Peyer's patch (tissue), 4 donors: Measurements from ENCODE around the gene CNOT3. TPM values are rescaled to one million over a fixed set of nuclear protein-coding genes. Genes with fewer than 3 reads are reported as not detected.

Experiments used
- DNase-seq, 3 donors: peaks; one replicate each; pipeline ENCODE4 v3.0.0-alpha.2; 2017 to 2019
- H3K27ac ChIP-seq, 4 donors: fragments of 200-600 bp; sonication (generic); one replicate each; pipeline ENCODE4 v1.5.1; 2016 to 2019
- H3K27me3 ChIP-seq, 2 donors: fragments of 200-600 bp; sonication (generic); one replicate each; pipeline ENCODE4 v1.5.1; 2019
- H3K36me3 ChIP-seq, 3 donors: fragments of 200-600 bp; sonication (generic); one replicate each; pipeline ENCODE4 v1.5.1; 2016 to 2019
- H3K4me1 ChIP-seq, 4 donors: fragments of 200-600 bp; sonication (generic); one replicate each; pipeline ENCODE4 v1.5.1; 2016 to 2019
- H3K4me3 ChIP-seq, 4 donors: fragments of 200-600 bp; sonication (generic); 1 replicate in 3 of 4; 2 replicates in 1 of 4; pipeline ENCODE4 v1.5.1; 2016 to 2019; ENCODE audit warnings: mild to moderate bottlenecking in 1 of 4
- H3K9me3 ChIP-seq, 4 donors: fragments of 200-600 bp; sonication (generic); one replicate each; pipeline ENCODE4 v1.5.1; 2016 to 2019; ENCODE audit warnings: mild to moderate bottlenecking in 1 of 4
- POLR2A ChIP-seq, 2 donors: fragments of 450-650 bp; IDR thresholded peaks; one replicate each; pipeline ENCODE4 v1.5.1; 2017; ENCODE audit warnings: antibody characterized with exemption in 2 of 2, mild to moderate bottlenecking in 2 of 2, moderate library complexity in 2 of 2
- total RNA-seq, 4 donors: library from RNA; depleted of rRNA; stranded (reverse); fragments of >200 nt; gene quantifications; one replicate each; pipeline ENCODE4 v1.1.0, GENCODE V29; 2016
- TF ChIP-seq, protein P1 (sequence below), 6 experiments: fragments of 450-650 bp in 4 of 6; fragments of 200-600 bp in 2 of 6; sonication (generic) in 1 of 6; IDR thresholded peaks; one replicate each; pipeline ENCODE4 v1.5.1; 2017 to 2019; ENCODE audit warnings: antibody characterized with exemption in 6 of 6, mild to moderate bottlenecking in 3 of 6, moderate library complexity in 1 of 6

CNOT3 gene
- total RNA-seq, 4 donors from 2014 or later: 26.1 to 99.9 (median 38.9) TPM

DNA sequence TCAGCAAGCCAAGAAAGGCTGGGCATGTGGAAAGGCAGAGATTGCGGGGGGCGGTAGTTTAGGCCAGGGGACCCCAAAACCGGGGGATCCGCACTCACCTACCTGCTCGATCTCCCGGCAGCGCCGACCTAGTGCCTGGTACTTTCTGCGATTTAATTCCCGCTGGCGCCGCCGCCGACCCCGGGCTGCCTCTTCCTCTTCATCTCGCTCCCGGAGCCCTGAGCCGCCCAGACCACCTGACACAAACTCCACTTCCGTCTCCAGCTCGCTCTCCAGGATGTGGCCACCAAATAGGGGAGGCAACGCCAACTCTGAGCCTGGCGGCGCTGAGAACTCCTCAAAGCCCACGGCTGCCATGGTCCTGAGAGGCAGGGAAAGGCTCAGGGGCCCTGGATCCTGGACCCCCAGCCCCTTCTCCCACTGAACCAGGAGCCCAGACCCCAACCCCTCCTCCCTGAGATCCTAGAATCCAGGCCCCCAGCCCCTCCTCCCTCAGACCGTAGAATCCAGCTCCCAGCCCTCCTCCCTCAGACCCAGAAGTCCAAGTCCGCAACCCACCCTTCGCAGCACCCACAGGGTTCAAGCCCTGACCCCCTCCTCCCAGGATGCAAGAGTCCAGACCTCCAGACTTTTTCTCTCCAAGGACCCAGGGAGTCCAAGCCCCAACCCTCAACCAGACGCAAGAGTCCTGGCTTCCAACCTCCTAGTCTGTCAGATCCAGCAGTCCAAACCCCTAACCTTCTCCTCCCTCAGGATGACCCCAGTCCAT, 23.0 kb upstream of the CNOT3 start:
- H3K9me3 ChIP-seq: no peaks in the 10 kb centered on the region
- H3K36me3 ChIP-seq: peaks cover 0 to 37% (median 0%) of the 10 kb centered on the region in 3 donors
- H3K27ac ChIP-seq: peak overlapping the region; percentile 76 to 91 (median 86)
- no peaks in the 10 kb centered on the region for H3K27me3 ChIP-seq
- DNase-seq: peak; percentile 56 to 78 (median 72)
- H3K4me3 ChIP-seq: peak overlapping the region; percentile 64 to 81 (median 72)
- TF ChIP-seq, protein P1, sequence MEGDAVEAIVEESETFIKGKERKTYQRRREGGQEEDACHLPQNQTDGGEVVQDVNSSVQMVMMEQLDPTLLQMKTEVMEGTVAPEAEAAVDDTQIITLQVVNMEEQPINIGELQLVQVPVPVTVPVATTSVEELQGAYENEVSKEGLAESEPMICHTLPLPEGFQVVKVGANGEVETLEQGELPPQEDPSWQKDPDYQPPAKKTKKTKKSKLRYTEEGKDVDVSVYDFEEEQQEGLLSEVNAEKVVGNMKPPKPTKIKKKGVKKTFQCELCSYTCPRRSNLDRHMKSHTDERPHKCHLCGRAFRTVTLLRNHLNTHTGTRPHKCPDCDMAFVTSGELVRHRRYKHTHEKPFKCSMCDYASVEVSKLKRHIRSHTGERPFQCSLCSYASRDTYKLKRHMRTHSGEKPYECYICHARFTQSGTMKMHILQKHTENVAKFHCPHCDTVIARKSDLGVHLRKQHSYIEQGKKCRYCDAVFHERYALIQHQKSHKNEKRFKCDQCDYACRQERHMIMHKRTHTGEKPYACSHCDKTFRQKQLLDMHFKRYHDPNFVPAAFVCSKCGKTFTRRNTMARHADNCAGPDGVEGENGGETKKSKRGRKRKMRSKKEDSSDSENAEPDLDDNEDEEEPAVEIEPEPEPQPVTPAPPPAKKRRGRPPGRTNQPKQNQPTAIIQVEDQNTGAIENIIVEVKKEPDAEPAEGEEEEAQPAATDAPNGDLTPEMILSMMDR (IDR thresholded peaks at IDR 0.05): no peak
- TF ChIP-seq POLR2A (IDR thresholded peaks at IDR 0.05): no peak
- H3K4me1 ChIP-seq: peaks cover 0 to 31% (median 14%) of the 10 kb centered on the region in 4 donors

DNA sequence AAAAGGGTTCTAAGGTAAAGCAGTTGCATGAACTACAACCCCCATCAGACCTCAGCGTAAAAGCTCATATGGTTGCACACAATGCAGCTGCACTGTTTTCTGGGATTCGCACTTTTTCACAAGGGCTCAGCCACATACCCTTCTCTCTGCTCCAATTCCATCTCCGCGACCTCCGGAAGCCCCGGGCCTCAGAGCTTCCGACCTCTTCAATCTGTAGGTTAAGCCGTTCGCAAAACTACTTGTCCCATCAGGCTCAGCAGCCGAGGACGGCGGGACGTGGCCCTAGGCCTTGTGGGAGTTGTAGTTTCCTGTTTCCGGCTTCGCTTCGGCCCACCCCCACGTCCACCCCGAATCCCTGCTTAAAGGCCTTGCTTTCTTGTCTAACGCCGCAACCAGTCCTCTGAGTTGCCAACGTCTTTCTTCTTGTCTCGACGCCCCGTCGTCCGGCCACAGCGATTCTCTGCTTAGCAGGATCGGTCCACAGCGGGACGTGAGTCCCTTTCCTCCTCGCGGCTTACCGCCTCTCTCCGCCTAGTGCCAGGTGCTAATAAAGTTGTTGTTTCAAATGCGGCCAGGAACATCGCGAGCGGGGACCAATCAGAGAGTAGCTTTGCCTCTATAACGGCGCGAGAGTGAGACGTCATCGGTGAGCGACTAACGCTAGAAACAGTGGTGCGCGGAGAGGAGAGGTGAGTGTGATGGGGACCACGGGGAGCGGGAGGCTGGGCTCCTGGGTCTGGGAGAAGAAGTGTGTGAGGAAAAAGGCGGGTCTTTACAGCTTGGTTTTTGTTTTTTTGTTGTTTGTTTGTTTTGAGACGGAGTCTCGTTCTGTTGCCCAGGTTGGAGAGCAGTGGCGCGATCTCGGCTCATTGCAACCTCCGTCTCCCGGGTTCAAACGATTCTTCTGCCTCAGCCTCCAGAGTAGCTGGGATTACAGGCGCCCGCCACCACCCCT, 22.2 kb upstream of the CNOT3 start, which contains the start of the genes PRPF31 and TFPT:
TSS of gene PRPF31 (plus strand) at position 646 of the 955 bp plus-strand sequence. CDS start 2,525 bp downstream, outside the sequence.
TSS of gene TFPT (minus strand) at position 549 of the 955 bp plus-strand sequence. CDS start at position 161, 388 bp downstream.
- H3K27ac ChIP-seq: peak within 1 kb of the TSS; percentile 76 to 91 (median 86)
- peak within 1 kb of the TSS; percentile 64 to 81 (median 72) for H3K4me3 ChIP-seq
- peaks cover 0 to 37% (median 0%) of the 10 kb centered on the region in 3 donors for H3K36me3 ChIP-seq
- no peaks in the 10 kb centered on the region for H3K9me3 ChIP-seq
- TF ChIP-seq, protein P1 (IDR thresholded peaks at IDR 0.05): no peak
- TF ChIP-seq POLR2A (IDR thresholded peaks at IDR 0.05): peak; percentile 50 to 55
- H3K4me1 ChIP-seq: peaks cover 0 to 31% (median 14%) of the 10 kb centered on the region in 4 donors
- H3K27me3 ChIP-seq: no peaks in the 10 kb centered on the region
- peak; percentile 95 to 99 (median 99) for DNase-seq

DNA sequence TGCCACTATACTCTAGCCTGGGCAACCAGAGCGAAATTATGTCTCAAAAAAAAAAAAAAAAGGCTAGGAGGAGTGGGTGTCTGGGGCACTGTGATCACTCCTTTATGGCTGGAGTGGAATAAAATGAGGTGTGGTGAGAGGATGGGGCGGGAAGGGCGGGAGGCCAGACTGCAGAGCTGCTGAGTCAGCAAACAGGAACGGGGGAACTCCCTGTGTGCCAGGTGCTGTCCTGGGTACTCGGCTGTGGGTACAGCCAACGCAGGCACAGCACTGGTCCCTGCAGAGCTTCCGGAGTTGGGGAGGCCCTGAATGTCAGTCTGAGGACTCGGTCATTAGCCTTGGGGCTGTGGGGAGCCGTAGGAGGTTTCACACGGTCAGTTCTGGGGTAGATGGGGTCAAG, 16.3 kb upstream of the CNOT3 start:
- Histone ChIP-seq H3K27me3 (no peaks in the 10 kb centered on the region), H3K27ac (no peak overlapping the region), H3K4me3 (no peak overlapping the region), H3K4me1 (peaks cover 0 to 11% (median 3%) of the 10 kb centered on the region in 4 donors), H3K36me3 (peaks cover 0 to 79% (median 0%) of the 10 kb centered on the region in 3 donors), H3K9me3 (no peaks in the 10 kb centered on the region)
- peak in 2 of 3 donors; percentile 62 to 75 for DNase-seq
- TF ChIP-seq, protein P1 (IDR thresholded peaks at IDR 0.05): no peak
- TF ChIP-seq POLR2A (IDR thresholded peaks at IDR 0.05): no peak

DNA sequence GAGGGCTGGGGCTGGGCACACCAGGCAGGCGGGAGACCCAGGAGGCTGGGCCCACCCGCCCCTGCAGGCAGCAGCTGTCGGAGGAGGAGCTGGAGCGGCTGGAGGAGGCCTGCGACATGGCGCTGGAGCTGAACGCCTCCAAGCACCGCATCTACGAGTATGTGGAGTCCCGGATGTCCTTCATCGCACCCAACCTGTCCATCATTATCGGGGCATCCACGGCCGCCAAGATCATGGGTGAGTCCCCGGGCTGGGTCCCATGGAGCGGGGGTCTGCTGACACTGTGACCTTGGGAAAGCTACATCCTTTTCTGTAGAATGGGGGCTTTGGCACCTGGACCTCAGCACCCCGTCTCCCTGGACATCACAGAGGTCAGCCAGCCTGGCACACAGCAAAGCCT, 13.9 kb upstream of the CNOT3 start:
- Histone ChIP-seq H3K9me3 (no peaks in the 10 kb centered on the region), H3K36me3 (peaks cover 0 to 97% (median 0%) of the 10 kb centered on the region in 3 donors), H3K27ac (no peak overlapping the region), H3K4me3 (no peak overlapping the region), H3K27me3 (no peaks in the 10 kb centered on the region), H3K4me1 (no peaks in the 10 kb centered on the region)
- no peak for DNase-seq
- TF ChIP-seq, protein P1 (IDR thresholded peaks at IDR 0.05): no peak
- no peak for TF ChIP-seq POLR2A (IDR thresholded peaks at IDR 0.05)

DNA sequence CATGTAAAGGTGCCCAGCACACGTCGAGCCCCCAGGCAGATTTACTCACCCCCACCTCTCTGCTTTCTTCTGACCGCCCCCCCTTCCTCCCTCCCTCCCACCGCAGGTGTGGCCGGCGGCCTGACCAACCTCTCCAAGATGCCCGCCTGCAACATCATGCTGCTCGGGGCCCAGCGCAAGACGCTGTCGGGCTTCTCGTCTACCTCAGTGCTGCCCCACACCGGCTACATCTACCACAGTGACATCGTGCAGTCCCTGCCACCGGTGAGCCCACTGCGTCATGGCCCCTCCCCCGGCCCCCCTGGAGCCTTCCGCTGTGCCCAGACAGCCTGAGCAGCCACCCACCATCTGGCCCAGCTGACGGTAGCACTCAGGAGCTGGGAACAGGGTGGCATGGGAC, 13.2 kb upstream of the CNOT3 start:
- H3K4me3 ChIP-seq: no peak overlapping the region
- H3K36me3 ChIP-seq: peaks cover 0 to 97% (median 0%) of the 10 kb centered on the region in 3 donors
- H3K9me3 ChIP-seq: no peaks in the 10 kb centered on the region
- DNase-seq: no peak
- H3K27me3 ChIP-seq: no peaks in the 10 kb centered on the region
- no peak for TF ChIP-seq POLR2A (IDR thresholded peaks at IDR 0.05)
- TF ChIP-seq, protein P1 (IDR thresholded peaks at IDR 0.05): no peak
- H3K27ac ChIP-seq: no peak overlapping the region
- H3K4me1 ChIP-seq: no peaks in the 10 kb centered on the region
